BJ (cell line): ENCODE measurements around the gene MYO18A. TPM values are rescaled to one million over a fixed set of nuclear protein-coding genes. Genes with fewer than 3 reads are reported as not detected.
"Not testable (repeated sequence)": the region's sequence is repeated elsewhere in the genome, so short reads cannot be mapped to it uniquely, and the experiment has no call there.

Source experiments
- CTCF ChIA-PET: fragments of 350-600 bp; formaldehyde crosslinking; extraction: SDS; loops from one replicate; lab custom pipeline; 2021; ENCODE audit warnings: antibody characterized with exemption, inconsistent platforms; lab: Yijun Ruan, JAX
- POLR2A ChIA-PET: fragments of 300-600 bp; sonication (Branson Sonifier 250); formaldehyde crosslinking; extraction: SDS; loops from one replicate; lab custom pipeline; 2021; ENCODE audit warnings: antibody characterized with exemption; lab: Charles Lee
- DNase-seq: peaks from one replicate; pipeline ENCODE4 v3.0.0-alpha.2; 2011; ENCODE audit warnings: low read depth
- H3K27me3 ChIP-seq: 2 replicates; pipeline ENCODE4 v1.6.0; 2011; ENCODE audit warnings: low read length; ENCODE audit not compliant: control insufficient read depth, insufficient read depth
- H3K36me3 ChIP-seq: 2 replicates; pipeline ENCODE4 v1.5.1; 2011; ENCODE audit warnings: low read length; ENCODE audit not compliant: control insufficient read depth, insufficient read depth
- H3K4me3 ChIP-seq: 2 replicates; pipeline ENCODE4 v1.5.1; 2011; ENCODE audit warnings: low read depth, mild to moderate bottlenecking, control low read depth, low read length
- CTCF ChIP-seq: IDR thresholded peaks from 2 replicates; pipeline ENCODE4 v1.5.1; 2011; ENCODE audit warnings: low read depth, mild to moderate bottlenecking, control low read depth, inconsistent platforms, low read length, moderate library complexity; ENCODE audit not compliant: insufficient read depth
- polyA minus RNA-seq: library from RNA; depleted of rRNA, polyadenylated mRNA; stranded (reverse); fragments of >200 nt; gene quantifications from 2 replicates; pipeline ENCODE4 v1.2.3, GENCODE V29; 2011; rRNA and poly(A)+ RNA removed
- polyA plus RNA-seq: library from polyadenylated mRNA; depleted of rRNA; stranded (reverse); fragments of >200 nt; gene quantifications from 2 replicates; pipeline ENCODE4 v1.2.3, GENCODE V29; 2011; rRNA removed

The MYO18A gene
- polyA plus RNA-seq (8.2 and 12.0 TPM in 2 replicates), polyA minus RNA-seq (30.4 and 33.4 TPM in 2 replicates)

GRCh38 chr17:29180034-29180787 is at the start of gene MYO18A:
Gene MYO18A (minus strand): TSS chr17:29180398. CDS start chr17:29166940, 13,458 bp downstream.
- ChIA-PET CTCF (interaction anchor here (0.6 to 9.1 kb wide), 34 partner anchors 9 to 437 kb away, joined by 3 to 227 read pairs (median 5); partner anchors contain the start of genes PHF12 and TRAF4), POLR2A (interaction anchor here (0.6 to 1.1 kb wide), 3 partner anchors 15 to 465 kb away, joined by 3 to 7 read pairs (median 4); no protein-coding TSS in a partner anchor)
- peak; percentile 57 for TF ChIP-seq CTCF
- no peak for DNase-seq
- Histone ChIP-seq H3K36me3 (no peaks in the 10 kb centered on the region), H3K27me3 (no peaks in the 10 kb centered on the region), H3K4me3 (peak within 1 kb of the TSS; percentile 60)

- no peak for TF ChIP-seq CTCF
- ChIA-PET CTCF (interaction anchor here (0.7 to 2.5 kb wide), 7 partner anchors 31 to 102 kb away, joined by 3 to 8 read pairs (median 5); partner anchors contain the start of gene MYO18A), POLR2A (interaction anchor here (0.6 kb wide), 1 partner anchor 67 kb away, joined by 9 read pairs; no protein-coding TSS in a partner anchor)
- no peaks in the 10 kb centered on the region for H3K27me3 ChIP-seq
- no peak overlapping the region for H3K4me3 ChIP-seq
- no peaks in the 10 kb centered on the region for H3K36me3 ChIP-seq
- no peak for DNase-seq
These were observed 45.2 kb upstream of the MYO18A start for GRCh38 chr17:29225396-29225795.

- POLR2A ChIA-PET, DNase-seq, H3K27me3 ChIP-seq, H3K36me3 ChIP-seq, H3K4me3 ChIP-seq: not testable (repeated sequence)
- CTCF ChIA-PET = interaction anchor here (1.0 to 9.8 kb wide), 8 partner anchors 9 to 97 kb away, joined by 3 to 238 read pairs (median 22); no protein-coding TSS in a partner anchor
These were observed 41.1 kb upstream of the MYO18A start for GRCh38 chr17:29221338-29221737.

- CTCF ChIA-PET = interaction anchor here (0.6 to 9.8 kb wide), 40 partner anchors 9 to 104 kb away, joined by 3 to 238 read pairs (median 5); partner anchors contain the start of gene MYO18A
- no peak overlapping the region for H3K4me3 ChIP-seq
These were observed 39.3 kb upstream of the MYO18A start for GRCh38 chr17:29219378-29220047.

GRCh38 chr17:29216856-29217255 is 36.7 kb upstream of the MYO18A start:
- no peak for TF ChIP-seq CTCF
- DNase-seq = no peak
- Histone ChIP-seq H3K4me3 (no peak overlapping the region), H3K27me3 (no peaks in the 10 kb centered on the region), H3K36me3 (no peaks in the 10 kb centered on the region)
- CTCF ChIA-PET = interaction anchor here (0.8 to 9.8 kb wide), 10 partner anchors 23 to 99 kb away, joined by 3 to 238 read pairs (median 18); partner anchors contain the start of gene MYO18A
- POLR2A ChIA-PET = no interaction called here

More at GRCh38 chr17:29219378-29220047, 39.3 kb upstream of the MYO18A start:
- H3K36me3 ChIP-seq = no peaks in the 10 kb centered on the region
- no peaks in the 10 kb centered on the region for H3K27me3 ChIP-seq
- TF ChIP-seq CTCF = peak; percentile 97
- POLR2A ChIA-PET = no interaction called here
- DNase-seq = no peak
